HepG2 (cell line): ENCODE results near the gene UCK2.

Experiments
- ARID3A ChIP-seq: IDR thresholded peaks from 2 replicates; pipeline ENCODE4 v1.6.1; 2012; ENCODE audit warnings: low read depth, low read length, improper control_type of control experiment
- CREB1 ChIP-seq, 2 experiments: fragments of 450-650 bp in 1 of 2; IDR thresholded peaks; 2 replicates each; pipeline ENCODE4 v1.6.1; 2016 to 2017; ENCODE audit warnings: control low read depth in 1 of 2, mild to moderate bottlenecking in 1 of 2, missing compliant biosample characterization in 1 of 2, missing genetic modification characterization in 1 of 2
- FLYWCH1 ChIP-seq: sonication (generic); formaldehyde crosslinking; IDR thresholded peaks from 2 replicates; pipeline ENCODE4 v1.8.1; 2023; ENCODE audit warnings: mild to moderate bottlenecking, missing genetic modification reagents
- GZF1 ChIP-seq: sonication (generic); formaldehyde crosslinking; IDR thresholded peaks from 2 replicates; pipeline ENCODE4 v1.5.1; 2020; ENCODE audit warnings: mild to moderate bottlenecking, missing genetic modification reagents
- MBD4 ChIP-seq: IDR thresholded peaks from 2 replicates; pipeline ENCODE4 v1.6.1; 2012; ENCODE audit warnings: low read length, inconsistent platforms, borderline replicate concordance
- NFE2 ChIP-seq: sonication (generic); formaldehyde crosslinking; IDR thresholded peaks from 2 replicates; pipeline ENCODE4 v1.4.0; 2020; ENCODE audit warnings: missing genetic modification reagents
- PTBP1 ChIP-seq: fragments of 200-400 bp; formaldehyde crosslinking; IDR thresholded peaks from 2 replicates; pipeline ENCODE4 v1.6.1; 2018; ENCODE audit warnings: low read length, low read depth; ENCODE audit not compliant: poor library complexity, severe bottlenecking
- ZFP36 ChIP-seq: fragments of 150-350 bp; IDR thresholded peaks from 2 replicates; pipeline ENCODE4 v1.6.1; 2018; ENCODE audit warnings: borderline replicate concordance, low read length, low read depth; ENCODE audit not compliant: partially characterized antibody
- TF ChIP-seq, protein P1 (sequence below): sonication (generic); formaldehyde crosslinking; IDR thresholded peaks from 2 replicates; pipeline ENCODE4 v1.4.0; 2020; ENCODE audit warnings: missing genetic modification reagents; ENCODE audit errors: not compliant biosample characterization

GRCh38 chr1:165902565-165902964, 75.2 kb downstream of the UCK2 start:
- TF ChIP-seq CREB1 (IDR thresholded peaks at IDR 0.05) (no peak), CREB1 (CRISPR knock-in tag; IDR thresholded peaks at IDR 0.05) (no peak), FLYWCH1 (CRISPR knock-in tag) (no peak), ZFP36 (no peak), PTBP1 (no peak), NFE2 (no peak), ARID3A (no peak), MBD4 (no peak), GZF1 (CRISPR knock-in tag) (no peak)
- TF ChIP-seq, protein P1, sequence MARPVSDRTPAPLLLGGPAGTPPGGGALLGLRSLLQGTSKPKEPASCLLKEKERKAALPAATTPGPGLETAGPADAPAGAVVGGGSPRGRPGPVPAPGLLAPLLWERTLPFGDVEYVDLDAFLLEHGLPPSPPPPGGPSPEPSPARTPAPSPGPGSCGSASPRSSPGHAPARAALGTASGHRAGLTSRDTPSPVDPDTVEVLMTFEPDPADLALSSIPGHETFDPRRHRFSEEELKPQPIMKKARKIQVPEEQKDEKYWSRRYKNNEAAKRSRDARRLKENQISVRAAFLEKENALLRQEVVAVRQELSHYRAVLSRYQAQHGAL (CRISPR knock-in tag), result no peak
